Measurements from ENCODE around the gene FLRT1. TPM values are rescaled to one million over a fixed set of nuclear protein-coding genes. Genes with fewer than 3 reads are reported as not detected.

Gene FLRT1
- total RNA-seq, 3 donors from 2014 or later, result not detected

DNA sequence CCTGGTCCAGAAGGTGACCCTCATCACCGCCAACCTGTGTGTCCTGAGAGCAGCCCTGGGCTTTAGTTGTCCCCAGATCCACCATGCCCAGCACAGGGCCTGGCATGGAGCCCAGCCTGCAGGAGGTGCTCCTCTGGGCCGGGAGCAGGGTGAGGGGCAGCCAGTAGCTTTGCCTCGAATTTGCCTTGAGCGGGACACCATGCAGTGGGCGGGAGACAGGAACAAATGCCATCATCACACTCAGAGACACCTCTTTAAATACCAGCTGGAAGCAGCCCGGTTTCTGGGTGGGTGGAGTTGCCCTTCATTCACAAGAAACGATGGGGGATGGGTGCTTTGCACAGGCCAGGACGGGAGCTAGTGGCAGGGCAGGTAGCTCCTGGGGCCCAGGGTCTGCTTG is 19.3 kb downstream of the FLRT1 start:
- H3K27ac ChIP-seq, result no peak overlapping the region
- H3K4me3 ChIP-seq, result no peak overlapping the region
- DNase-seq (ENCODE audit: low spot score in 2 of 2), result no peak
- no peaks in the 10 kb centered on the region for H3K4me1 ChIP-seq
- no peaks in the 10 kb centered on the region for H3K9me3 ChIP-seq
- intact Hi-C loops (cut with DNase I; ENCODE audit: low total_unique reads), result no loop called here
- H3K27me3 ChIP-seq, result no peaks in the 10 kb centered on the region
- no peaks in the 10 kb centered on the region for H3K36me3 ChIP-seq
- TF ChIP-seq POLR2A (IDR thresholded peaks at IDR 0.05), result no peak
- TF ChIP-seq, protein P1, sequence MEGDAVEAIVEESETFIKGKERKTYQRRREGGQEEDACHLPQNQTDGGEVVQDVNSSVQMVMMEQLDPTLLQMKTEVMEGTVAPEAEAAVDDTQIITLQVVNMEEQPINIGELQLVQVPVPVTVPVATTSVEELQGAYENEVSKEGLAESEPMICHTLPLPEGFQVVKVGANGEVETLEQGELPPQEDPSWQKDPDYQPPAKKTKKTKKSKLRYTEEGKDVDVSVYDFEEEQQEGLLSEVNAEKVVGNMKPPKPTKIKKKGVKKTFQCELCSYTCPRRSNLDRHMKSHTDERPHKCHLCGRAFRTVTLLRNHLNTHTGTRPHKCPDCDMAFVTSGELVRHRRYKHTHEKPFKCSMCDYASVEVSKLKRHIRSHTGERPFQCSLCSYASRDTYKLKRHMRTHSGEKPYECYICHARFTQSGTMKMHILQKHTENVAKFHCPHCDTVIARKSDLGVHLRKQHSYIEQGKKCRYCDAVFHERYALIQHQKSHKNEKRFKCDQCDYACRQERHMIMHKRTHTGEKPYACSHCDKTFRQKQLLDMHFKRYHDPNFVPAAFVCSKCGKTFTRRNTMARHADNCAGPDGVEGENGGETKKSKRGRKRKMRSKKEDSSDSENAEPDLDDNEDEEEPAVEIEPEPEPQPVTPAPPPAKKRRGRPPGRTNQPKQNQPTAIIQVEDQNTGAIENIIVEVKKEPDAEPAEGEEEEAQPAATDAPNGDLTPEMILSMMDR (IDR thresholded peaks at IDR 0.05), result no peak
- TF ChIP-seq POLR2AphosphoS5 (IDR thresholded peaks at IDR 0.05), result no peak

DNA sequence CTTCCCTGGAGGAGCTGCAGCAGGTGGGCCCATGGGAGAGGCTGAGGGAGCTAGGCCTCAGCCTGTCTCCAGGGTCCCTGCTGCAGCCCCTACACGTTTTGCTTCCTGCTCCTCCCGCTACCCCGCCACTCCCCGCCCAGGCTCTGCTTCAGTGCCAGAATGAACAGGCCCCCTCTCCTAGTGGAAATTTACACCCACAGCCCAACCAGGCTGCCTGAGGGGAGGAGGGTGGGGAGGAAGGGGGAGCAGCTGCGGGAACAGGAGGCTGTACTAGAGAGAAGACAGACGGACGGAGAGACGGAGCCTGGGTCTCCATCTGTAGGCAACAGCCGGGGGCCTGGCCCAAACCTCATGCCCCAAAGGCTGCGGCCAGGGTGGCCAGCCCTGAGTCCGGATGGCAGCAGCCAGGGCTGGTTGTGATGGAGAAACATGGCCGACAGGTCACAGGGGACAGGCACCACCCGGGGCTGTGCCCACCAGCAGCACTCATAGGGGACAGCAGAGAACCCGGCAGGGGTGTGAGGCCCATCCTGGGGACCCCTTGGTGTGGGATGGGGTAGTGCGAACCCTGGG is 20.6 kb downstream of the FLRT1 start:
- H3K36me3 ChIP-seq, result no peaks in the 10 kb centered on the region
- H3K27me3 ChIP-seq, result no peaks in the 10 kb centered on the region
- H3K9me3 ChIP-seq, result no peaks in the 10 kb centered on the region
- DNase-seq (ENCODE audit: low spot score in 2 of 2), result no peak
- H3K27ac ChIP-seq, result no peak overlapping the region
- TF ChIP-seq, protein P1 (IDR thresholded peaks at IDR 0.05), result no peak
- no peak for TF ChIP-seq POLR2A (IDR thresholded peaks at IDR 0.05)
- intact Hi-C loops (cut with DNase I; ENCODE audit: low total_unique reads), result no loop called here
- H3K4me1 ChIP-seq, result no peaks in the 10 kb centered on the region
- H3K4me3 ChIP-seq, result no peak overlapping the region

DNA sequence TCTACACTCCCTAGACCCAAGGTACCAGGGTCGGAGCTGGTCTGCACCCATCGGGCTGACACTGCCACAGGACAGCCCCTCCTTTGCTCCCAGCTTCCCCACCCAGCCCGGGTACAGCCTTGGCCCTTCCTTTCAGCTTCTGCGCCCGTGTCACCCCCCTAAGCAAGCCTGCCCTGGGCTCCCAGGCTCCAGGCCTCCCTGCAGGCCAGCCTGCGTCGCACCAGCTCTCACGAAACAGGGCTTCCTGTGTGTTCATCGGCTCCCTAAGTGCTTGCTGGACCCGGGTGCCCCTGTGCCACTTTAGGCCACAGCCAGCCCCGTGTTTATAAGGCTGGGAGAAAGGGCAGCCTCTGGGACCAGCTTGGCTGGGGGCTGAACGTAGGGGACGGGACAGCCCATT is 21.1 kb downstream of the FLRT1 start:
- H3K27me3 ChIP-seq, result no peaks in the 10 kb centered on the region
- no peak for DNase-seq (ENCODE audit: low spot score in 2 of 2)
- TF ChIP-seq POLR2AphosphoS5 (IDR thresholded peaks at IDR 0.05) (no peak), POLR2A (IDR thresholded peaks at IDR 0.05) (no peak)
- TF ChIP-seq, protein P1 (IDR thresholded peaks at IDR 0.05), result no peak
- no peak overlapping the region for H3K4me3 ChIP-seq
- no peaks in the 10 kb centered on the region for H3K4me1 ChIP-seq
- H3K36me3 ChIP-seq, result no peaks in the 10 kb centered on the region
- intact Hi-C loops (cut with DNase I; ENCODE audit: low total_unique reads), result no loop called here
- H3K27ac ChIP-seq, result no peak overlapping the region
- H3K9me3 ChIP-seq, result no peaks in the 10 kb centered on the region

DNA sequence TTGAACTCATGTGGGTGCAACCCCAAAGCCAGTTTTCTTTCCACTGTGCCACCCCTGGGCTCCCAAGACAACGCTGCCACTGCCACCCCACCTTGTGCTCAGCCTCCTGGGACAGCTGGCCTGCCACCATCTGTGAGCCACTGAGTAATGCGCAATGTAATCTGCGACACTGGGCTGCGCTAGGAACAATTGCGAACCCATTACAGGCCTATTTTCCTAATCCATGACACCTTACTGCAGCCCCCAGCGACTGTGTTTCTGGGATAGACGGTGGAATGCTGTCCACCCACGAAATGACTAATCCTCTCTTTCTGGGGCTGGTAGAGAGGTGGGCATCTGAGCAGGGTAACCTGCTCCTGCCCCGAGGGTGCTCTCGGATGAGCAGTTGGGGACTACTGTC is 22.2 kb downstream of the FLRT1 start:
- Histone ChIP-seq H3K4me3 (no peak overlapping the region), H3K27ac (no peak overlapping the region), H3K36me3 (no peaks in the 10 kb centered on the region), H3K9me3 (no peaks in the 10 kb centered on the region), H3K27me3 (no peaks in the 10 kb centered on the region), H3K4me1 (no peaks in the 10 kb centered on the region)
- DNase-seq (ENCODE audit: low spot score in 2 of 2), result no peak
- TF ChIP-seq, protein P1 (IDR thresholded peaks at IDR 0.05), result no peak
- TF ChIP-seq POLR2A (IDR thresholded peaks at IDR 0.05) (no peak), POLR2AphosphoS5 (IDR thresholded peaks at IDR 0.05) (no peak)
- intact Hi-C loops (cut with DNase I; ENCODE audit: low total_unique reads), result no loop called here

DNA sequence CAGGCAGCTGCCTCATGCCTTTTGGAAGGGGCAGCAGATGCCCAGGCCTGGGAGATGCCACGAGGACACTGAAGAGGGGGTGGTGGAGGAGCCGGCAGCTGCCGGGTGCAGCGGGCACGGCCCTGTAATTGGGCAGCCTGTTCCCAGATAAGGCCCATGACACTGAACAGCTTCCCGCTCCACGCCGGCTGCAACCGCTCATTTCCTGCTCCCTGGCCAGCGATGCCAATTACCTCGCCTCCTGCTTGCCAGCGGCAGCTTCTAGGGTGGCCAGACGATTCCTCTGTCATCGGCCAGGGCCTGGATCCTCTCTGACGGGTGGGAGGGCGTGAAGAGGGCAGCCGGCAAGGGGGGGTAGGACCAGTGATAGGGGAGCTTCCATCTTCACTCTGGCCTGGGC is 22.8 kb downstream of the FLRT1 start:
- no peaks in the 10 kb centered on the region for H3K9me3 ChIP-seq
- TF ChIP-seq POLR2AphosphoS5 (IDR thresholded peaks at IDR 0.05) (no peak), POLR2A (IDR thresholded peaks at IDR 0.05) (no peak)
- TF ChIP-seq, protein P1 (IDR thresholded peaks at IDR 0.05), result no peak
- intact Hi-C loops (cut with DNase I; ENCODE audit: low total_unique reads), result no loop called here
- H3K27me3 ChIP-seq, result no peaks in the 10 kb centered on the region
- no peaks in the 10 kb centered on the region for H3K36me3 ChIP-seq
- H3K27ac ChIP-seq, result no peak overlapping the region
- no peaks in the 10 kb centered on the region for H3K4me1 ChIP-seq
- no peak for DNase-seq (ENCODE audit: low spot score in 2 of 2)
- H3K4me3 ChIP-seq, result no peak overlapping the region
